ENCODE measurements around the gene LRRC3C. TPM values are rescaled to one million over a fixed set of nuclear protein-coding genes. Genes with fewer than 3 reads are reported as not detected.

The LRRC3C gene
- total and polyA plus RNA-seq, 8 donors: not detected

- H3K4me3 ChIP-seq: no peak overlapping the region
- 85 to 86% methylated on average over 19 of the region's 19 CpGs for WGBS, 2 donors
Measured at GRCh38 chr17:39920218-39921210, 7.0 kb upstream of the LRRC3C start.

GRCh38 chr17:39921323-39921722 lies 6.2 kb upstream of the LRRC3C start:
- Histone ChIP-seq H3K4me3 (no peak overlapping the region), H3K36me3 (peaks cover 0 to 24% (median 21%) of the 10 kb centered on the region in 3 donors), H3K4me1 (peaks cover 6 to 9% (median 7%) of the 10 kb centered on the region in 3 donors), H3K9me3 (no peaks in the 10 kb centered on the region), H3K27ac (no peak overlapping the region), H3K27me3 (no peaks in the 10 kb centered on the region)
- DNase-seq (no peak), FAIRE-seq (no peak), ATAC-seq (no peak)
- 79 to 80% methylated on average over 5 of the region's 5 CpGs for WGBS, 2 donors
- intact Hi-C loops (cut with DNase I): no loop called here
- TF ChIP-seq, protein P1, sequence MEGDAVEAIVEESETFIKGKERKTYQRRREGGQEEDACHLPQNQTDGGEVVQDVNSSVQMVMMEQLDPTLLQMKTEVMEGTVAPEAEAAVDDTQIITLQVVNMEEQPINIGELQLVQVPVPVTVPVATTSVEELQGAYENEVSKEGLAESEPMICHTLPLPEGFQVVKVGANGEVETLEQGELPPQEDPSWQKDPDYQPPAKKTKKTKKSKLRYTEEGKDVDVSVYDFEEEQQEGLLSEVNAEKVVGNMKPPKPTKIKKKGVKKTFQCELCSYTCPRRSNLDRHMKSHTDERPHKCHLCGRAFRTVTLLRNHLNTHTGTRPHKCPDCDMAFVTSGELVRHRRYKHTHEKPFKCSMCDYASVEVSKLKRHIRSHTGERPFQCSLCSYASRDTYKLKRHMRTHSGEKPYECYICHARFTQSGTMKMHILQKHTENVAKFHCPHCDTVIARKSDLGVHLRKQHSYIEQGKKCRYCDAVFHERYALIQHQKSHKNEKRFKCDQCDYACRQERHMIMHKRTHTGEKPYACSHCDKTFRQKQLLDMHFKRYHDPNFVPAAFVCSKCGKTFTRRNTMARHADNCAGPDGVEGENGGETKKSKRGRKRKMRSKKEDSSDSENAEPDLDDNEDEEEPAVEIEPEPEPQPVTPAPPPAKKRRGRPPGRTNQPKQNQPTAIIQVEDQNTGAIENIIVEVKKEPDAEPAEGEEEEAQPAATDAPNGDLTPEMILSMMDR (IDR thresholded peaks at IDR 0.05): no peak

More at GRCh38 chr17:39920218-39921210, 7.0 kb upstream of the LRRC3C start:
- no peak for DNase-seq
- Histone ChIP-seq H3K9me3 (no peaks in the 10 kb centered on the region), H3K27ac (no peak overlapping the region), H3K36me3 (peaks cover 0 to 24% (median 21%) of the 10 kb centered on the region in 3 donors), H3K27me3 (no peaks in the 10 kb centered on the region), H3K4me1 (peaks cover 0 to 4% (median 3%) of the 10 kb centered on the region in 3 donors)
- ATAC-seq: no peak
- no peak for FAIRE-seq
- intact Hi-C loops (cut with DNase I): no loop called here
- TF ChIP-seq, protein P1 (IDR thresholded peaks at IDR 0.05): no peak

- Histone ChIP-seq H3K27ac (no peak overlapping the region), H3K4me3 (no peak overlapping the region), H3K36me3 (peaks cover 0 to 24% (median 21%) of the 10 kb centered on the region in 3 donors), H3K4me1 (peaks cover 6 to 9% (median 7%) of the 10 kb centered on the region in 3 donors), H3K9me3 (no peaks in the 10 kb centered on the region), H3K27me3 (no peaks in the 10 kb centered on the region)
- no peak for FAIRE-seq
- no peak for ATAC-seq
- DNase-seq: no peak
- 89 to 90% methylated on average over 6 of the region's 6 CpGs for whole genome bisulfite sequencing, 2 donors
- TF ChIP-seq, protein P1 (IDR thresholded peaks at IDR 0.05): no peak
- intact Hi-C loops (cut with DNase I): no loop called here
Measured at GRCh38 chr17:39922006-39922405, 5.5 kb upstream of the LRRC3C start.

- peaks cover 9 to 12% (median 11%) of the 10 kb centered on the region in 3 donors for H3K4me1 ChIP-seq
- TF ChIP-seq, protein P1 (IDR thresholded peaks at IDR 0.05): no peak
- DNase-seq: no peak
- no peak for ATAC-seq
- FAIRE-seq: no peak
- no peaks in the 10 kb centered on the region for H3K27me3 ChIP-seq
- 87 to 91% methylated on average over 6 of the region's 6 CpGs for WGBS, 2 donors
- H3K4me3 ChIP-seq: no peak overlapping the region
- H3K36me3 ChIP-seq: peaks cover 0 to 24% (median 21%) of the 10 kb centered on the region in 3 donors
- H3K27ac ChIP-seq: no peak overlapping the region
- intact Hi-C loops (cut with DNase I): no loop called here
- H3K9me3 ChIP-seq: no peaks in the 10 kb centered on the region
Measured at GRCh38 chr17:39923230-39923629, 4.3 kb upstream of the LRRC3C start.
